Dendritic cell treated with granulocyte-macrophage colony-stimulating factor and Interleukin-4, amounts not matched to agents 40 ng/mL and 50 ng/mL, for 4 days (primary cell): ENCODE results near the gene AANAT.

Source experiments
- H3K27ac Mint-ChIP-seq: one replicate; pipeline ENCODE4 v1.8.0; 2022; ENCODE audit warnings: mild to moderate bottlenecking, mixed read lengths
- H3K27me3 Mint-ChIP-seq: one replicate; pipeline ENCODE4 v1.8.0; 2022; ENCODE audit warnings: mild to moderate bottlenecking, mixed read lengths
- H3K36me3 Mint-ChIP-seq: one replicate; pipeline ENCODE4 v1.8.0; 2022; ENCODE audit warnings: low read depth, mixed read lengths
- H3K4me1 Mint-ChIP-seq: one replicate; pipeline ENCODE4 v1.8.0; 2022; ENCODE audit warnings: low read depth, mixed read lengths
- H3K4me3 Mint-ChIP-seq: one replicate; pipeline ENCODE4 v1.8.0; 2022; ENCODE audit warnings: mild to moderate bottlenecking, moderate library complexity, mixed read lengths
- H3K9me3 Mint-ChIP-seq: one replicate; pipeline ENCODE4 v1.8.0; 2022; ENCODE audit warnings: mixed read lengths
- intact Hi-C: fragments of 100-400 bp; cut with micrococcal nuclease; formaldehyde crosslinking; loops from one replicate; pipeline ENCODE4 v1.15.0; 2022

AANAT gene

DNA sequence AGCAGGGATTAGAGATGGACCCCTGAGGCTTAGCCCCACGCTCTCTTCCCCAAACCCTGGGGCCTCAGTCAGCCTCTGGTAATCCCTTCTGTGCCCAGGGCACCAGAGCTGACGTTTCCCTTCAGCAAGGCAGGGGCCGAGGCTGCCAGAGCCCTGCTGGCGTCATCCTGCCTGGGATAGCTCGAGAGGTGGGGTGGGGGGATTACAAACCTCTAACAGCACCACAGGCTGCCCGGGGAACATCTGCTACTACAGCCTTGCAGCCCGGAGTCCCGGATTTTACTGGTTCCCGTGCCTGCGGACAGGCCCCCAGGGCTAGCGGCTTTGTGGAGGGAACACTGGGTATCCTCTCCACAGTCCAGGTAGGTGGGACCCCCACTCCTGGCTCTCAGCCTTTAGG, at the start of gene AANAT:
AANAT (plus strand) TSS at position 238 of the 400 bp plus-strand sequence. CDS start 1,144 bp downstream, outside the sequence.
- H3K27ac Mint-ChIP-seq, result no peak within 1 kb of the TSS
- intact Hi-C loops, result no loop called here
- peaks cover 7% of the 10 kb centered on the region for H3K4me1 Mint-ChIP-seq
- H3K9me3 Mint-ChIP-seq, result no peaks in the 10 kb centered on the region
- no peak within 1 kb of the TSS for H3K4me3 Mint-ChIP-seq
- H3K27me3 Mint-ChIP-seq, result peaks cover 14% of the 10 kb centered on the region
- peaks cover 20% of the 10 kb centered on the region for H3K36me3 Mint-ChIP-seq

DNA sequence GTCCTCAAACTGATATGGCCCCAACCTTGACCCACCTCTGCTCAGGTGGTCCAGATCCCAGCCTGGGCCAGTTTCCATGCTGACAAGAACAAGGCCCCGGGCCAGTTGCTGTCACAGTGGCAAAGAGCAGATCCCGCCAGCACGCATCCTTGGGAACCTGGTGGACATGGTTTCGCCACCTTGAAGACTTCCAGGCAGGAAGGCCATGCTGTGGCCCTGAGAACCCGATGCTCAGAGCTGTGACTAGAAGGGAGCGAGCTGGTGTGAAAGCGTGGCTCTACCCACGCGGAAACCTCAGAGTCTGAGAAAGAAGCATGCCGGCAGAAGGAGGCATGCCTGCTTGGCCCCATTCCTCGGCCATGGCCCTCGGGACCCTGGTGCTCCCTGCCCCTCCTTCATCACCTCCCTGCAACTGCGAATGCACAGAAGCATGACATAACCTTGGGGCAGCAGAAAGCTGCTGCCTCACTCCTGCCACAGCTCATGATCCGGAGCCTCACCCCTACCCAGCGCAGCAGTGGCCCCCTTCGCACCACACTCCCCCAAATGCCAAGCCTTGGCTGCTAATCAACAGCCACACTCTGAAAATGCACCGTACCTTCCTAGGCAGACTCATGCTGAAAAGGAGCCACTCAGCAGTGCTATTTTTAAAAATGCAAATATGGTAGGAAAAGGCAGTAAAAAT, 47.7 kb upstream of the AANAT start:
- H3K27me3 Mint-ChIP-seq, result no peaks in the 10 kb centered on the region
- H3K27ac Mint-ChIP-seq, result no peak overlapping the region
- no peak overlapping the region for H3K4me3 Mint-ChIP-seq
- intact Hi-C loops, result no loop called here
- H3K9me3 Mint-ChIP-seq, result no peaks in the 10 kb centered on the region
- H3K4me1 Mint-ChIP-seq, result peaks cover 17% of the 10 kb centered on the region
- H3K36me3 Mint-ChIP-seq, result peaks cover 28% of the 10 kb centered on the region

DNA sequence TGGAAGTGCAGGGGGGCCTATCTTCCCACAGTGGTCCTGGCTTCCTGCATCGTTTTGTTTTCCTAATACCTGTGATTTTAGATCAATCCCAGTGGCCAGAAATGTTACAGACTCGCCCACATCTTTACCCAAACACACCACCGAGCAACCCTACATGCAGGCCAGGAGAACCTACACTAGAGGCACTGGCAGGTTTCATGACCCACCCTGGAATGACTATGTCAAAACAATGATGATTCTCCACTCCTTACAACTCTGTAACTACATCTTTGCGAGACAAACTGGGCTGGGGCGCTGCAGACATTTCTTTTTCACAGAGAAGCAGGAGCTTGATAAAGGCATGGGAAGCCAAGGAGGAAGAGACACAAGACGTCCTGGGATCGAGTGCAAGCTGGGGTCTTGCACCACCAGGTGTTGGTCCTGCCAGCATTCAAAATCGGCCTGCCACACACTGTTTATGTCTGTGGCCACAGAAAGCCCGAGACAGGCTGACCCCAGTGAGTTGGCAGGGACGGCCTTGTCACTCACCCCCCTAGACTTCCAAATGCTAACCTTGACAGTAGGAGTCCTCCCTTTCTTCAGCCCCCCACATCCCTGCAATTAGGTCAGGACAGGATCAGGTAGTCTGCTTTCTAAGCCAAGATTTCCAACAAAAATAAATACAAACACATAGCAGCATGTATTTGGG, 46.9 kb upstream of the AANAT start:
- no peak overlapping the region for H3K27ac Mint-ChIP-seq
- H3K36me3 Mint-ChIP-seq, result peaks cover 28% of the 10 kb centered on the region
- no peak overlapping the region for H3K4me3 Mint-ChIP-seq
- intact Hi-C loops, result no loop called here
- peaks cover 16% of the 10 kb centered on the region for H3K4me1 Mint-ChIP-seq
- H3K9me3 Mint-ChIP-seq, result no peaks in the 10 kb centered on the region
- no peaks in the 10 kb centered on the region for H3K27me3 Mint-ChIP-seq

DNA sequence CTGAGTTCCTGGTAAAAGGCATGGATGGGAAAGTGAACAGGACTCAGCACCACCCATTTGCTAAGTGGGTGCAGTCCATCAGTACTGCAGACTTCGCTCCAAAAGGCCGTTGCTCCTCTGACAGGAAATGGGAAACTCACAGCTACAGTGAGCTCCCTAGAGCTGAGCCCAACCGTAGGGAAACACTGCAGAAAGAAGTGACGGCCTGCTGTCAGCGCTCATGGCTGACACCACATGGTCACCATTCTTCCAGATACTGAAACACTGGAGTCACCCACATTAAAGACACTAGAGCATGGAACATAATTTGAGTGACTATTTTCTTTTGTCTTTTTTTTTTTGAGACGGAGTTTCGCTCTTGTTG, 46.4 kb upstream of the AANAT start:
- Mint-ChIP-seq H3K4me1 (peaks cover 16% of the 10 kb centered on the region), H3K36me3 (peaks cover 28% of the 10 kb centered on the region), H3K27me3 (no peaks in the 10 kb centered on the region), H3K27ac (no peak overlapping the region), H3K4me3 (no peak overlapping the region), H3K9me3 (no peaks in the 10 kb centered on the region)
- intact Hi-C loops, result no loop called here

DNA sequence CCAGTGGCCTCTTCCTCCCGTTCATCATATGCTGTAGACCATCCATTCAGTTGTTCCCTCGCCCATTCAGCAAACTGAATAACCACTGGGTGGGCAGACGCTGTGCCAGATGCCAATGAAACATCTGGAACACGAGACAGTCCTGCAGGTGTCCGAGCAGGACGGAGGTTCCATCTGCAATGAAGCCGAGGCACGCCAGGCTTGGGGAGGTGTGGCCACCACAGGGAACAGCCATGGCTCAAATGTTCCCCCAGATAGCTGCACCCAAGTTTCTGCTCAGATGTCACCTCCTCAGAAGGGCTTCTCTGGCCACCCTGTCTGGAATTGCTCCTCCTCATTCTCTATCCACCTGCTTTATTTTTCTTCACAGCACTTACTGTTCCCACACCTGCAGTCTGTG, 45.0 kb upstream of the AANAT start:
- Mint-ChIP-seq H3K9me3 (no peaks in the 10 kb centered on the region), H3K27me3 (no peaks in the 10 kb centered on the region), H3K4me3 (no peak overlapping the region), H3K36me3 (peaks cover 25% of the 10 kb centered on the region), H3K27ac (no peak overlapping the region), H3K4me1 (peaks cover 27% of the 10 kb centered on the region)
- intact Hi-C loops, result no loop called here

DNA sequence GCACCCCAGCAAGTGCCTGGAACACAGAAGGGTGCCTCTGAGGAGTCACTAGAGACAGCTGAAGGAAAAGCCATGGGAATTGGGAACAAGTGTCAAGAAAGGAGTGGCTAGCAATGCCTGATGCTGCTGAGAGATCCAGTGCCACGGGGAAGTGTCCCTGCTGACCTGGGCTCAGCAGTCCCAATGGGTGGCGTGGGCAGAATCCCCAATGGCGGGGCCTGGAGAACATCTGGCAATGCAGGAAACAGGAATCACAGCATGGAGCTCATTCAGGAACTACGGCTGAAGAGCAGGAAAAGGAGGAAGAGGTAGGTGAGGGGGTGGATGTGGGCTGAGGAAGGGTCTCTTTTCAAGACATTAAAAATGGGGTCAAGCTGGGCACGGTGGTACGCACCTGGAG, 44.5 kb upstream of the AANAT start:
- Mint-ChIP-seq H3K27ac (no peak overlapping the region), H3K27me3 (no peaks in the 10 kb centered on the region), H3K4me1 (peaks cover 27% of the 10 kb centered on the region), H3K4me3 (no peak overlapping the region), H3K9me3 (no peaks in the 10 kb centered on the region), H3K36me3 (peaks cover 21% of the 10 kb centered on the region)
- intact Hi-C loops, result no loop called here

DNA sequence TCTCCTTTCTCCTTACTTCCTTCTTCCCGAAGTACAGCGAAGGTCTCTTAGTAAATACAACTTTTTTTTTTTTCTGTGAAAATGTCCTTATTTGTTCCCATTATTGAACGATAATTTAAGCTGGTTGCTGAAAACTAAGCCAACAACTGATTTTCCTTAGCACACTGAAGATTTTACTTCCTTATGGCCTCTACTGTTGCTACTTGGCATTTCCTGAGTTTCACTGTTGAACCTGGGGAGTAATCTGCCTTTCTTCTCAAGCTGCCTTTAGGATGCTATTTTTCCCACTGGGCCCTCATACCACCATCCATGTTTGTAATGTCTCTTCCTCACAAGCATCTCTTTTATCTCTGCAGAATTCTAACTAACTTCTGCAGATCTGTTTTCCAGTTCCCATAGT, 40.5 kb upstream of the AANAT start:
- Mint-ChIP-seq H3K9me3 (no peaks in the 10 kb centered on the region), H3K4me1 (peaks cover 29% of the 10 kb centered on the region), H3K27me3 (no peaks in the 10 kb centered on the region), H3K4me3 (no peak overlapping the region), H3K27ac (no peak overlapping the region), H3K36me3 (peaks cover 11% of the 10 kb centered on the region)
- intact Hi-C loops, result no loop called here

DNA sequence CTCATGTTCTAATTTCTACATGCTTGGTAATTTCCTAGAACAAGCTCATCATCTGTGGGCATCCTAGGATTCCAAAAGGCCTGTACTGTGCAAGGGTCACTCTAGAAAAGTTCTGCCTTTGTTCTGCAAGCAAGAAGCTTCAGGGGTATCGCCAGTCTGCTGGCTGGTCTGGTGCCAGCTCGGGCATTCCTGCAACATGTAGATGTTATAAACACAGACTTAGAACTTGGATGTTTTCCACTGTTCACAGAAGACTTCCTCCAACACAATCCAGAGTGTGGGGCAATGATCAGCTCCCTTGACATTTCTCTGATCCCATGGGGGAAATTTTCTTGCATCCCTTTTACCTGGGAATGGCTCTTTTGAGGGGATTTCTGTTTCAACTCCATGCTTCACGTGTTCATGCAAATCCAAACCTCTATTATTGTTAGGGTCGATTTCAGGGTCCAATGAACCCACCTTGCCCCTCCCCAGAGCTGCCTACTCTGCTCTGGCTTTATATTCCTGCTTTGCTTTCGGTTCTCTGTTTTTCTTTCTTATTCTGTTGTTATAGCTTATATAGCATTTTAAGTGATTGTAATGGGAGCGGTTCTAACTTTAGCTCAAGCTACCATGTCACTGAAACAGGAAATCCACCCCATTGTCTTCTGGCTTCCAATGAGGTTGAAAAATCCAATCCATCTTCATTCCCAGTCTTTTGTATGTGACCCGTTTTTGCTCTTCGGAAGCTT, 39.7 kb upstream of the AANAT start:
- no peaks in the 10 kb centered on the region for H3K9me3 Mint-ChIP-seq
- H3K4me3 Mint-ChIP-seq, result no peak overlapping the region
- H3K36me3 Mint-ChIP-seq, result peaks cover 5% of the 10 kb centered on the region
- H3K27ac Mint-ChIP-seq, result no peak overlapping the region
- peaks cover 28% of the 10 kb centered on the region for H3K4me1 Mint-ChIP-seq
- H3K27me3 Mint-ChIP-seq, result no peaks in the 10 kb centered on the region
- intact Hi-C loops, result no loop called here

DNA sequence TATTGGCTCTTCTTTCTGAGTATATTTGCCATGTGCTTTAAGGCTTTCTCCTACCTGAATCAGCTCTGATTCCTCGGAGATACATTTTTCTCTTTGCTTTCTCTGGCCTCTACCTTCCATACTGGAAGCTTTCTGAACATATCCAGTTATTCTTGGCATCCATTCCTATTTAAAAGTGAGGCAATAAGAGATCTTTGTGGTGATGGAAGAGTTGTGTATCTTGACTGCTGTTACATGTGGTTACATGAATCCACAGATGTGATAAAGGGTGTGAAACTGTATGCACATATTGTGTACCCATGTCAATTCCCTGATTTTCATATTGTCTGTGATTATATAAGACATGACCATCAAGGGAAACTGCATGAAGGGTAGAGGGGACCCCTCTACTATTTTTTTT, 38.9 kb upstream of the AANAT start:
- Mint-ChIP-seq H3K27me3 (no peaks in the 10 kb centered on the region), H3K27ac (no peak overlapping the region), H3K9me3 (no peaks in the 10 kb centered on the region), H3K4me1 (peaks cover 23% of the 10 kb centered on the region), H3K36me3 (no peaks in the 10 kb centered on the region), H3K4me3 (no peak overlapping the region)
- intact Hi-C loops, result no loop called here

DNA sequence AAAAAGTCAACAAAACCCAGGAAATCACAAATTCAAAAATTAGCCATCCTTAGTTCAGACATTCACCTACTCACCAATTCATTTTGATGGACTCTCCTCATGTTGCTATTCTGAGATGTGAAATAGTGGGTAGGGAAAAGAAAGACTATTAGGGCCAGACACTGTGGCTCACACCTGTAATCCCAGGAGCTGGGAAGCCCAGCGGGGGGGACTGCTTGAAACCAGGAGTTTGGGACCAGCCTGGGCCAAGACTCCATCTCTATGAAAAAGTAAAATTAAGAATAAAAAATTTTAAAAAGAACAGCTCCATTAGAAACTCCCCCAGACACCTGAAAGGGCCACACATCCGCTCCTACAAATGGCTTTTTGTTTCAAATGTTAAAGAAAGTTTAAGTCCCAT, 35.9 kb upstream of the AANAT start:
- H3K27ac Mint-ChIP-seq, result no peak overlapping the region
- H3K9me3 Mint-ChIP-seq, result no peaks in the 10 kb centered on the region
- intact Hi-C loops, result no loop called here
- peaks cover 5% of the 10 kb centered on the region for H3K36me3 Mint-ChIP-seq
- H3K27me3 Mint-ChIP-seq, result no peaks in the 10 kb centered on the region
- H3K4me3 Mint-ChIP-seq, result no peak overlapping the region
- peaks cover 21% of the 10 kb centered on the region for H3K4me1 Mint-ChIP-seq

DNA sequence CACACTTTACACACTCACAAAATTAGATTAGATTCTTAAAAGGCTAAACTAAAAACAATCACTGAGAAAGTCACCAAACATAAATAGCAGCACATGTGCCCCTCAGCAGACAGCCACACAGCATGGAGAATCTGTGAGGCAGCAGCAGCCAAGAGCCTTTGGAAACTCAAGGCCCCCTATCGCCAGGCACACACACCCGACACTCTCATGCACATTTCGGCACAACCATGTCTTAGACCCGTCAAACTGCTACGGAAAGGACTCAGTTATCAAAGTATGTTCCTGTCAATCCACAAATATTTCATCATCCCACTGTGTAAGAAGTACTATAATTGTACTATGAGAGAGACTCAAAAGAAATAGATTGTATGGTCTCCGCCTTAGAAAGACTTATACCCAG, 35.4 kb upstream of the AANAT start:
- H3K4me3 Mint-ChIP-seq, result no peak overlapping the region
- intact Hi-C loops, result no loop called here
- no peak overlapping the region for H3K27ac Mint-ChIP-seq
- no peaks in the 10 kb centered on the region for H3K9me3 Mint-ChIP-seq
- H3K4me1 Mint-ChIP-seq, result peaks cover 17% of the 10 kb centered on the region
- no peaks in the 10 kb centered on the region for H3K27me3 Mint-ChIP-seq
- peaks cover 5% of the 10 kb centered on the region for H3K36me3 Mint-ChIP-seq

DNA sequence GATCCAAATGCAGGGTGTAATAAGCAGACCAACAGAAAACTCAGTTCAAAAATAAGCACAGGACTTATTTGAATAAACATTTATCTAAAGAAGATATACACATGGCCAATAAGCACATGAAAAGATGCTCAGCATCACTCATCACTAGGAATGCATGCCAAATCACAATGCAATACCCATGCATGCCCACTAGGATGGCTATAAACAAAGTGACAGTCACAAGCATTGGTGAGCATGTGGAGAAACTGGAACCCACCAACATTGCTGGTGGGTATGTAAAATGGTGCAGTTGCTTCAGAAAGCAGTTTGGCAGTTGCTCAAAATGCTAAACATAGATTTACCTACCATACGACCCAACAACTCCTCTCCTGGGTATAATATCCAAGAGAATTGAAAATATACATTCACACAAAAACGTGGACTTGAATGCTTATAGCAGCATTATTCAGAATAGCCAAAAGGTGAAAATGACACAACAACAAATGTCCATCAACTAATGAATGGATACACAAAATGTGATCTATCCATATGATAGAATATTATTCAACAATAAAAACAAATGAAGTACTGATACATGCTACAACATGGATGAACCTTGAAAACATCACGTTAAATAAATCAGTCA, 34.6 kb upstream of the AANAT start:
- no peak overlapping the region for H3K4me3 Mint-ChIP-seq
- peaks cover 5% of the 10 kb centered on the region for H3K36me3 Mint-ChIP-seq
- intact Hi-C loops, result no loop called here
- H3K9me3 Mint-ChIP-seq, result no peaks in the 10 kb centered on the region
- peaks cover 8% of the 10 kb centered on the region for H3K4me1 Mint-ChIP-seq
- no peak overlapping the region for H3K27ac Mint-ChIP-seq
- H3K27me3 Mint-ChIP-seq, result no peaks in the 10 kb centered on the region

DNA sequence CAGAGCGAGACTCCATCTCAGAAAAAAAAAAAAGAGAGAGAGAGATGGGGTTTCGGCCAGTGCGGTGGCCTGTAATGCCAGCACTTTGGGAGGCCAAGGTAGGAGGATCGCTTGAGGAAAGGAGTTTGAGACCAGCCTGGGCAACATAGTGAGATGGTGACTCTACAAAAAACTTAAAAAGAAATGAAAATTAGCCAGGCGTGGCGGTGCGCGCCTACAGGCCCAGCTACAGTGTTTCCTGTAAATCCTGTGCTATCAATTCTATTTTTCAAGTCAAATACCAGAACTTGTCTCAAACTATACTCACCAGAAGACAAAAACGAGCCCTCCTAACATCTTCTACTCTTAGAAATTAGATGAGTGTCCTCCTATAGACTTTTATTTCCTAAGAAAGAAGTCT, 33.7 kb upstream of the AANAT start:
- no peaks in the 10 kb centered on the region for H3K4me1 Mint-ChIP-seq

DNA sequence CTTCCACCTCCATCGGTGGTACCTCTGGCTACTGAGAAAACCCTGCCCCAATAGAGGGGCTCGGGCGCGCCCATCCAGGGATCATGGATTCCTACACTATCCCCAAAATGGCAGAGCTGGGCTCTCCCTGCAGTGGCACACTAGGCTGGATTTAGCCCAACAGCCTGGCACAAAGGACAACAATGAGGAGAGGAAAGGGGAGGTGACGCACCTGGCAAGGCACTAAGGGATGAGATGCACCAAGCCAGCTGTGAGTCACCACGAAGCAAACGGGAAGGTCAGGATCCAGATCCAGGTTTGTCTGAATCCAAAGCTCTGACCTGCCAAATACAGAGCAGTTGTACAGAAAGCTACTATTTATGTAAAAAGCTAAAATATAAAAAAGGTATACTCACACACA, 32.5 kb upstream of the AANAT start:
- peaks cover 5% of the 10 kb centered on the region for H3K36me3 Mint-ChIP-seq
- intact Hi-C loops, result no loop called here
- no peaks in the 10 kb centered on the region for H3K4me1 Mint-ChIP-seq
- no peak overlapping the region for H3K4me3 Mint-ChIP-seq
- no peak overlapping the region for H3K27ac Mint-ChIP-seq
- no peaks in the 10 kb centered on the region for H3K9me3 Mint-ChIP-seq
- H3K27me3 Mint-ChIP-seq, result no peaks in the 10 kb centered on the region

More for the DNA sequence above, 33.7 kb upstream of the AANAT start:
- Mint-ChIP-seq H3K4me3 (no peak overlapping the region), H3K9me3 (no peaks in the 10 kb centered on the region), H3K27me3 (no peaks in the 10 kb centered on the region), H3K36me3 (peaks cover 5% of the 10 kb centered on the region), H3K27ac (no peak overlapping the region)
- intact Hi-C loops, result no loop called here
